Stomach (tissue), 4 donors: Measurements from ENCODE around the gene KIF13A.

Experiments
- CTCF ChIP-seq, 7 experiments: fragments of 450-650 bp in 4 of 7; fragments of 200-600 bp in 3 of 7; sonication (generic) in 3 of 7; IDR thresholded peaks; one replicate each; pipeline ENCODE4 v1.5.1; 2016 to 2019; ENCODE audit warnings: antibody characterized with exemption in 7 of 7, control low read depth in 2 of 7, mild to moderate bottlenecking in 1 of 7
- POLR2A ChIP-seq, 4 donors: fragments of 450-650 bp; IDR thresholded peaks; one replicate each; pipeline ENCODE4 v1.6.1; 2016; ENCODE audit warnings: antibody characterized with exemption in 4 of 4, control low read depth in 2 of 4, mild to moderate bottlenecking in 1 of 4, moderate library complexity in 1 of 4

GRCh38 chr6:17709476-17709875 lies 278.0 kb downstream of the KIF13A start:
- TF ChIP-seq CTCF (IDR thresholded peaks at IDR 0.05) = no peak
- TF ChIP-seq POLR2A (IDR thresholded peaks at IDR 0.05) = no peak
